GF-D8 (cell line): ENCODE data around the gene PITX3.
"Not testable (repeated sequence)": the region's sequence is repeated elsewhere in the genome, so short reads cannot be mapped to it uniquely, and the experiment has no call there.

Experiments
- DNase-seq: peaks from one replicate; lab custom pipeline; 2025; lab: John Stamatoyannopoulos, UW

Gene PITX3

GRCh38 chr10:102255404-102255803 is 14.1 kb upstream of the PITX3 start:
- DNase-seq: no peak

- DNase-seq: no peak
Measured at GRCh38 chr10:102254426-102254825, 13.1 kb upstream of the PITX3 start.

GRCh38 chr10:102252508-102252907 is 11.2 kb upstream of the PITX3 start:
- not testable (repeated sequence) for DNase-seq

GRCh38 chr10:102247734-102248133 is 6.4 kb upstream of the PITX3 start:
- DNase-seq: no peak

GRCh38 chr10:102246261-102246660 is 4.9 kb upstream of the PITX3 start:
- no peak for DNase-seq

GRCh38 chr10:102245932-102246251 is 4.6 kb upstream of the PITX3 start:
- DNase-seq: no peak

- peak; percentile 99 for DNase-seq
Measured at GRCh38 chr10:102245082-102245931, 4.0 kb upstream of the PITX3 start, which contains the start of gene GBF1. Gene GBF1 (plus strand): TSS chr10:102245532. CDS start chr10:102258939, 13,407 bp downstream.

- no peak for DNase-seq
Measured at GRCh38 chr10:102243309-102243708, 2.0 kb upstream of the PITX3 start.

GRCh38 chr10:102242118-102242485 is 790 bp upstream of the PITX3 start:
- no peak for DNase-seq

- DNase-seq: no peak
Measured at GRCh38 chr10:102241032-102241443, 274 bp downstream of the PITX3 start.

- DNase-seq: no peak
Measured at GRCh38 chr10:102240467-102241031, 763 bp downstream of the PITX3 start.

- no peak for DNase-seq
Measured at GRCh38 chr10:102237711-102238252, 3.5 kb downstream of the PITX3 start.

GRCh38 chr10:102236006-102236405 is 5.3 kb downstream of the PITX3 start:
- no peak for DNase-seq

- DNase-seq: no peak
Measured at GRCh38 chr10:102235598-102235920, 5.8 kb downstream of the PITX3 start.

- no peak for DNase-seq
Measured at GRCh38 chr10:102234888-102235597, 6.3 kb downstream of the PITX3 start.

- DNase-seq: no peak
Measured at GRCh38 chr10:102233997-102234396, 7.3 kb downstream of the PITX3 start.

GRCh38 chr10:102231357-102232318 is 9.7 kb downstream of the PITX3 start:
- DNase-seq: no peak

- no peak for DNase-seq
Measured at GRCh38 chr10:102230861-102231356, 10.4 kb downstream of the PITX3 start.

- DNase-seq: no peak
Measured at GRCh38 chr10:102230264-102230860, 10.9 kb downstream of the PITX3 start.

GRCh38 chr10:102229810-102230263 is 11.5 kb downstream of the PITX3 start:
- DNase-seq: no peak

GRCh38 chr10:102227050-102227449 is 14.3 kb downstream of the PITX3 start:
- peak; percentile 85 for DNase-seq
